Liver (tissue), 9 donors: ENCODE measurements around the gene SCO2. TPM values are rescaled to one million over a fixed set of nuclear protein-coding genes. Genes with fewer than 3 reads are reported as not detected.

Experiments used
- DNase-seq: peaks from one replicate; pipeline ENCODE4 v3.0.0-alpha.2; 2017; ENCODE audit warnings: low spot score
- H3K27ac ChIP-seq, 2 donors: one replicate each; pipeline ENCODE4 v1.7.0; 2013; ENCODE audit warnings: inconsistent platforms in 2 of 2, low read length in 2 of 2, control low read depth in 1 of 2, low read depth in 1 of 2, mild to moderate bottlenecking in 1 of 2
- H3K27me3 ChIP-seq, 4 donors: one replicate each; pipeline versions ENCODE4 v1.6.1 to v1.7.0; 2013; ENCODE audit warnings: low read length in 3 of 4, inconsistent platforms in 1 of 4, mild to moderate bottlenecking in 1 of 4, moderate library complexity in 1 of 4; ENCODE audit not compliant: control insufficient read depth in 4 of 4, insufficient read depth in 4 of 4
- H3K36me3 ChIP-seq, 4 donors: one replicate each; pipeline versions ENCODE4 v1.6.1 to v1.7.0; 2013; ENCODE audit warnings: low read length in 3 of 4, mild to moderate bottlenecking in 3 of 4, low read depth in 1 of 4, moderate library complexity in 1 of 4; ENCODE audit not compliant: control insufficient read depth in 4 of 4, insufficient read depth in 3 of 4
- H3K4me1 ChIP-seq, 4 donors: one replicate each; pipeline versions ENCODE4 v1.6.1 to v1.7.0; 2013; ENCODE audit warnings: low read length in 3 of 4, mild to moderate bottlenecking in 3 of 4, moderate library complexity in 1 of 4; ENCODE audit not compliant: control insufficient read depth in 4 of 4, insufficient read depth in 4 of 4
- H3K4me3 ChIP-seq, 3 donors: one replicate each; pipeline versions ENCODE4 v1.6.1 to v1.7.0; 2013; ENCODE audit warnings: low read length in 3 of 3, control low read depth in 1 of 3, low read depth in 1 of 3, mild to moderate bottlenecking in 1 of 3
- H3K9ac ChIP-seq, 2 donors: one replicate each; pipeline ENCODE4 v1.7.0; 2013; ENCODE audit warnings: low read length in 2 of 2, mild to moderate bottlenecking in 2 of 2, moderate library complexity in 2 of 2, control low read depth in 1 of 2, low read depth in 1 of 2
- H3K9me3 ChIP-seq, 4 donors: one replicate each; pipeline versions ENCODE4 v1.6.1 to v1.7.0; 2013; ENCODE audit warnings: low read length in 3 of 4; ENCODE audit not compliant: control insufficient read depth in 4 of 4
- ATF3 ChIP-seq: IDR thresholded peaks from 2 replicates; pipeline ENCODE4 v1.6.1; 2016; ENCODE audit warnings: antibody characterized with exemption
- EGR1 ChIP-seq, 2 donors: IDR thresholded peaks; 2 replicates each; pipeline ENCODE4 v1.6.1; 2016 to 2018; ENCODE audit warnings: antibody characterized with exemption in 2 of 2, low read depth in 2 of 2
- FOXA1 ChIP-seq: IDR thresholded peaks from 2 replicates; pipeline ENCODE4 v1.6.1; 2016; ENCODE audit warnings: antibody characterized with exemption
- FOXA2 ChIP-seq: IDR thresholded peaks from 2 replicates; pipeline ENCODE4 v1.6.1; 2016; ENCODE audit warnings: antibody characterized with exemption
- HNF4A ChIP-seq, 2 donors: conservative IDR thresholded peaks; 2 replicates each; pipeline ENCODE4 v1.6.1; 2016; ENCODE audit warnings: antibody characterized with exemption in 2 of 2, mild to moderate bottlenecking in 2 of 2
- HNF4G ChIP-seq: IDR thresholded peaks from 2 replicates; pipeline ENCODE4 v1.6.1; 2016; ENCODE audit warnings: antibody characterized with exemption
- JUND ChIP-seq, 2 donors: IDR thresholded peaks; 2 replicates each; pipeline ENCODE4 v1.6.1; 2016; ENCODE audit warnings: antibody characterized with exemption in 2 of 2
- NR2F2 ChIP-seq: IDR thresholded peaks from 2 replicates; pipeline ENCODE4 v1.6.1; 2016; ENCODE audit warnings: antibody characterized with exemption
- RAD21 ChIP-seq, 2 donors: IDR thresholded peaks; 2 replicates each; pipeline ENCODE4 v1.6.1; 2016; ENCODE audit warnings: antibody characterized with exemption in 2 of 2, mild to moderate bottlenecking in 2 of 2
- REST ChIP-seq: IDR thresholded peaks from 2 replicates; pipeline ENCODE4 v1.6.1; 2016; ENCODE audit warnings: antibody characterized with exemption, mild to moderate bottlenecking
- RXRA ChIP-seq, 2 donors: IDR thresholded peaks; 2 replicates each; pipeline ENCODE4 v1.6.1; 2017 to 2018; ENCODE audit warnings: antibody characterized with exemption in 2 of 2, mild to moderate bottlenecking in 1 of 2
- SP1 ChIP-seq: IDR thresholded peaks from 2 replicates; pipeline ENCODE4 v1.6.1; 2018; ENCODE audit warnings: antibody characterized with exemption, mild to moderate bottlenecking
- TAF1 ChIP-seq: conservative IDR thresholded peaks from 2 replicates; pipeline ENCODE4 v1.6.1; 2016; ENCODE audit warnings: antibody characterized with exemption, mild to moderate bottlenecking
- YY1 ChIP-seq: IDR thresholded peaks from 2 replicates; pipeline ENCODE4 v1.6.1; 2016; ENCODE audit warnings: antibody characterized with exemption, mild to moderate bottlenecking
- ZBTB33 ChIP-seq: IDR thresholded peaks from 2 replicates; pipeline ENCODE4 v1.6.1; 2016; ENCODE audit warnings: antibody characterized with exemption
- WGBS: extraction: QIAGEN DNeasy Blood & Tissue Kit; methylation state at CpG from one replicate; pipeline ENCODE4 v1.1.7; 2013; 5-methylcytosine and 5-hydroxymethylcytosine counted together
- polyA plus RNA-seq, 2 donors: library from polyadenylated mRNA; stranded (reverse) in 1 of 2; unstranded in 1 of 2; fragments of 200-250 nt in 1 of 2; fragments of >200 nt in 1 of 2; fragmentation: Nextera tagmentation in 1 of 2; extraction: Ambion mirVana in 1 of 2; gene quantifications; one replicate each; pipeline versions ENCODE4 v1.2.1 to v1.2.3, GENCODE V29; 2013 to 2015
- total RNA-seq, 2 donors: library from RNA; depleted of rRNA; stranded (reverse); fragments of >200 nt; gene quantifications; one replicate each; pipeline ENCODE4 v1.2.3, GENCODE V29; 2014
- TF ChIP-seq, protein P1 (sequence below): fragments of 150-350 bp; IDR thresholded peaks from 2 replicates; pipeline ENCODE4 v1.5.1; 2017; ENCODE audit warnings: improper control_type of control experiment, low read depth, low read length; ENCODE audit not compliant: missing input control
- TF ChIP-seq, protein P2 (sequence below): IDR thresholded peaks from 2 replicates; pipeline ENCODE4 v1.6.1; 2016; ENCODE audit warnings: antibody characterized with exemption
- donor health status: healthy.
- donor health status: healthy.
- donor health status: healthy.
- donor health status: healthy.
- donor health status: healthy.

Gene SCO2
- total and polyA plus RNA-seq, 4 donors = 1.4 to 2.9 (median 1.8) TPM

DNA sequence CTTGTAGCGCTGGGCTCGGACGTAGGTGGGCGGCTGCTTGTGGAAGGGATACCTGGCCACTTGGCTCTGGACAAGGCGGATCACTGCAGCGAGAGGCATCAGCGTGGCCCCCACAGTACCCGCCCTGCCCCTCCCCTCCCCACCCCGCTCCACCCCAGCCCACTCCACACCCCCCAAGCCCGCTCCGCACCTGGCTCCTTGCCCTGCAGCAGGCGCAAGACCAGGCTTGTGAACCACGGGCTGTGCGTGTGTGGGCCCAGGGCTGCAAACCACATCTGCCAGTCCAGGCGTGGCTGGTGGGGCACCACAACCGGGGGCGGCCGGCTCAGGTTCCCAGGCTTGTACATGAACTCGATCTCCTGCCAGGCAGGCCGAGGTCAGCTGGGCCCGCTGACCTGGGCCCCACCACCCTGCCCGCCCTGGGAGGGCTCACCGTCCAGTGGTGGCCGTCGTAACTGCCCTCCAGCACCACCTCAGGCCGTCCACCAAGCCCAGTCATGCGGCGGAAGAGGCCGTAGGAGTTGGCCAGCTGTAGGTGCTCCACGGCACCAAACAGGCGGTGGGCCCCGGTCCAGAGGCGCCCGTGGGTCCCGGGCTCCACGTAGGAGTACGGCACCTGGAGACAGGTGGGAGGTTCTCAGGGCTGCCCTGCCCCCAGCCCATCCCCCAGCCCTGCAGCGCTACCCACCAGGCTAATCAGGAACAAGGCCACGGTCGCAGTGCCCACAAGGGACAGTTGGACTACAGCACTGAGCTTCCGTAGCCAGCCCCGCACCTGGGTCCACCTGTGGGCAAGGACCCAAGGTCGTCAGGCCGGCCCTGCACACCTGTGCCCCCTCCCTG, 20.8 kb downstream of the SCO2 start:
- WGBS = 97% methylated on average over 44 of the region's 44 CpGs
- peaks cover 10 to 27% (median 24%) of the 10 kb centered on the region in 4 donors for H3K4me1 ChIP-seq
- no peak for DNase-seq
- H3K36me3 ChIP-seq = peaks cover 0 to 21% (median 7%) of the 10 kb centered on the region in 4 donors
- H3K27me3 ChIP-seq = no peaks in the 10 kb centered on the region
- H3K27ac ChIP-seq = no peak overlapping the region
- H3K9me3 ChIP-seq = no peaks in the 10 kb centered on the region
- no peak overlapping the region for H3K9ac ChIP-seq
- H3K4me3 ChIP-seq = no peak overlapping the region
- TF ChIP-seq JUND (IDR thresholded peaks at IDR 0.05) (no peak), FOXA2 (no peak), EGR1 (IDR thresholded peaks at IDR 0.05; ENCODE audit: low read depth in 2 of 2) (no peak), NR2F2 (no peak), TAF1 (no peak), FOXA1 (no peak), HNF4G (no peak), RXRA (IDR thresholded peaks at IDR 0.05) (no peak), ATF3 (no peak), SP1 (no peak), REST (no peak), ZBTB33 (no peak), RAD21 (IDR thresholded peaks at IDR 0.05) (no peak), YY1 (no peak), HNF4A (conservative IDR thresholded peaks at IDR 0.05) (no peak)
- TF ChIP-seq, protein P1, sequence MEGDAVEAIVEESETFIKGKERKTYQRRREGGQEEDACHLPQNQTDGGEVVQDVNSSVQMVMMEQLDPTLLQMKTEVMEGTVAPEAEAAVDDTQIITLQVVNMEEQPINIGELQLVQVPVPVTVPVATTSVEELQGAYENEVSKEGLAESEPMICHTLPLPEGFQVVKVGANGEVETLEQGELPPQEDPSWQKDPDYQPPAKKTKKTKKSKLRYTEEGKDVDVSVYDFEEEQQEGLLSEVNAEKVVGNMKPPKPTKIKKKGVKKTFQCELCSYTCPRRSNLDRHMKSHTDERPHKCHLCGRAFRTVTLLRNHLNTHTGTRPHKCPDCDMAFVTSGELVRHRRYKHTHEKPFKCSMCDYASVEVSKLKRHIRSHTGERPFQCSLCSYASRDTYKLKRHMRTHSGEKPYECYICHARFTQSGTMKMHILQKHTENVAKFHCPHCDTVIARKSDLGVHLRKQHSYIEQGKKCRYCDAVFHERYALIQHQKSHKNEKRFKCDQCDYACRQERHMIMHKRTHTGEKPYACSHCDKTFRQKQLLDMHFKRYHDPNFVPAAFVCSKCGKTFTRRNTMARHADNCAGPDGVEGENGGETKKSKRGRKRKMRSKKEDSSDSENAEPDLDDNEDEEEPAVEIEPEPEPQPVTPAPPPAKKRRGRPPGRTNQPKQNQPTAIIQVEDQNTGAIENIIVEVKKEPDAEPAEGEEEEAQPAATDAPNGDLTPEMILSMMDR = no peak
- TF ChIP-seq, protein P2, sequence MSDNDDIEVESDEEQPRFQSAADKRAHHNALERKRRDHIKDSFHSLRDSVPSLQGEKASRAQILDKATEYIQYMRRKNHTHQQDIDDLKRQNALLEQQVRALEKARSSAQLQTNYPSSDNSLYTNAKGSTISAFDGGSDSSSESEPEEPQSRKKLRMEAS = no peak
